Activated CD4-positive, alpha-beta memory T cell treated with anti-CD3 and anti-CD28 coated beads for 36 hours (primary cell): ENCODE results near the gene FLT3. TPM values are rescaled to one million over a fixed set of nuclear protein-coding genes. Genes with fewer than 3 reads are reported as not detected.
"Not testable (repeated sequence)": the region's sequence is repeated elsewhere in the genome, so short reads cannot be mapped to it uniquely, and the experiment has no call there.

ENCODE experiments used
- CTCF ChIA-PET: fragments of 350-600 bp; sonication (Branson Sonifier 250); formaldehyde crosslinking; loops from one replicate; lab custom pipeline; 2021; ENCODE audit warnings: antibody characterized with exemption, inconsistent platforms; lab: Charles Lee
- POLR2A ChIA-PET: fragments of 350-600 bp; sonication (Branson Sonifier 250); formaldehyde crosslinking; loops from one replicate; lab custom pipeline; 2021; ENCODE audit warnings: antibody characterized with exemption; lab: Charles Lee
- DNase-seq: peaks from one replicate; pipeline ENCODE4 v3.0.0-alpha.2; 2020
- H3K27ac Mint-ChIP-seq: one replicate; pipeline ENCODE4 v1.8.0; 2021; ENCODE audit warnings: mixed read lengths
- H3K27me3 Mint-ChIP-seq: one replicate; pipeline ENCODE4 v1.8.0; 2021; ENCODE audit warnings: mixed read lengths
- H3K36me3 Mint-ChIP-seq: one replicate; pipeline ENCODE4 v1.8.0; 2021; ENCODE audit warnings: mixed read lengths
- H3K4me1 Mint-ChIP-seq: one replicate; pipeline ENCODE4 v1.8.0; 2021; ENCODE audit warnings: low read depth, mixed read lengths
- H3K4me3 Mint-ChIP-seq: one replicate; pipeline ENCODE4 v1.8.0; 2021; ENCODE audit warnings: mild to moderate bottlenecking, mixed read lengths
- H3K9me3 Mint-ChIP-seq: one replicate; pipeline ENCODE4 v1.8.0; 2021; ENCODE audit warnings: mixed read lengths
- intact Hi-C: fragments of 100-400 bp; cut with micrococcal nuclease; formaldehyde crosslinking; loops from one replicate; pipeline ENCODE4 v1.15.1; 2023
- total RNA-seq, 2 experiments: library from RNA; stranded (reverse); gene quantifications; one replicate each; pipeline ENCODE4 v1.2.3, GENCODE V29; 2021

The FLT3 gene
- total RNA-seq, 2 experiments from 2014 or later, result not detected

DNA sequence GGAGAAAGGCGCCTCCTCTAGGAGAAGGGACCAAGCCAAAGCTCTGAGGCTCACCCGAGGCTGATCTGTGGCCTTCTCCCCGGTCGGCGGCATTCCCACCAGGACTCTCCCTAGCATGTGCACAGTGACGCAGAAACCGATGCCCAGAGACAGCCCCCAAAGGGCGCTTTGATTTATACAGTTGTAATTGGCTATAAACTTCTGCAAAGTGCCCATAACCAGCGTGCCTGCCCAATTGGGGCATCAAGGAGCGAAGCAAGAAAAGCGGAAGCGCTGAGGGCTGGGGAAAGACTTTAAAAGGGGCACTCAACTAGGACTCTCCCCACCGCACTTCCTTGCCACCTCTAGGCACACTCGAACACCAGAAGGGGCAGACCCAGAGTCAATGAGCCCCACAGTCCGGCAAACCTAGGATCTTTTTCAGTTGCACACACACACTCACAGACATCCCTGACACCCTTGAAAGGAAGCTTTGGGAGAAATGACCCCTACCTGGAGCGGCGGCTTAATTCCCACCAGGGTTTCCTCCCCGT, 133.1 kb downstream of the FLT3 start:
- ChIA-PET POLR2A (no interaction called here), CTCF (interaction anchor here (0.9 to 1.6 kb wide), 4 partner anchors 13 to 139 kb away, joined by 3 to 5 read pairs (median 4); no protein-coding TSS in a partner anchor)
- no peak for DNase-seq
- peaks cover 72% of the 10 kb centered on the region for H3K27me3 Mint-ChIP-seq
- no peaks in the 10 kb centered on the region for H3K36me3 Mint-ChIP-seq
- no peaks in the 10 kb centered on the region for H3K9me3 Mint-ChIP-seq
- H3K4me3 Mint-ChIP-seq, result no peak overlapping the region
- intact Hi-C loops, result no loop called here
- H3K4me1 Mint-ChIP-seq, result peaks cover 26% of the 10 kb centered on the region
- no peak overlapping the region for H3K27ac Mint-ChIP-seq

DNA sequence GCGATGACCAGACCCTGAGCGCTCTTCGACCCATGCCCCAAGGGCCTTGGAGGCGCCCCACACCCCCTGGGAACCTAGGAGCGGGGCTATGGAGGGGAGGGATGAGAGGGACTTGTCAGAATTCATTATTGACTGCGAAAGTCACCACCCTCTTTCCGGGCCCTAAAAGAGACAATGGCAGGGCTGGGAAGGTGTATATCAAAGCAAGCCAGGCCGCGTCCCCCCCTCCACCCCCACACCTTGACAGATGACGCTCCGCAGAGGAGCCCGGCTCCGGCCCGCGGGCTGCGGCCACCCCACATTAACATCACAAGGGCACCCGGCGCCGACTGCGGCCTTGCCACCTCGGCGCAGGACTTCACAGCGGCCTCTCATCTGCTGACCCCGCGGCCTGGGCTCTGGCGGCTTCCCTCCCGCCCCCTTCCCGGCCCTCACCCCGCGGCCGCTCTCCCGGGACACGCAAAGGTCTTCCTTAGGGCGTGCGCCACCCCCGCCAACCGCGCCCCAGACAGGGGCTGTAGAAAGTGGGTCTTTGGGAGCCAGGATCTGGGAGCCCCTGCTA, 133.7 kb downstream of the FLT3 start:
- CTCF ChIA-PET, result interaction anchor here (1.6 kb wide), 1 partner anchor 13 kb away, joined by 5 read pairs; no protein-coding TSS in a partner anchor
- intact Hi-C loops, result no loop called here
- no peaks in the 10 kb centered on the region for H3K9me3 Mint-ChIP-seq
- H3K36me3 Mint-ChIP-seq, result no peaks in the 10 kb centered on the region
- POLR2A ChIA-PET, result no interaction called here
- no peak for DNase-seq
- no peak overlapping the region for H3K27ac Mint-ChIP-seq
- peaks cover 26% of the 10 kb centered on the region for H3K4me1 Mint-ChIP-seq
- peaks cover 73% of the 10 kb centered on the region for H3K27me3 Mint-ChIP-seq
- H3K4me3 Mint-ChIP-seq, result no peak overlapping the region

DNA sequence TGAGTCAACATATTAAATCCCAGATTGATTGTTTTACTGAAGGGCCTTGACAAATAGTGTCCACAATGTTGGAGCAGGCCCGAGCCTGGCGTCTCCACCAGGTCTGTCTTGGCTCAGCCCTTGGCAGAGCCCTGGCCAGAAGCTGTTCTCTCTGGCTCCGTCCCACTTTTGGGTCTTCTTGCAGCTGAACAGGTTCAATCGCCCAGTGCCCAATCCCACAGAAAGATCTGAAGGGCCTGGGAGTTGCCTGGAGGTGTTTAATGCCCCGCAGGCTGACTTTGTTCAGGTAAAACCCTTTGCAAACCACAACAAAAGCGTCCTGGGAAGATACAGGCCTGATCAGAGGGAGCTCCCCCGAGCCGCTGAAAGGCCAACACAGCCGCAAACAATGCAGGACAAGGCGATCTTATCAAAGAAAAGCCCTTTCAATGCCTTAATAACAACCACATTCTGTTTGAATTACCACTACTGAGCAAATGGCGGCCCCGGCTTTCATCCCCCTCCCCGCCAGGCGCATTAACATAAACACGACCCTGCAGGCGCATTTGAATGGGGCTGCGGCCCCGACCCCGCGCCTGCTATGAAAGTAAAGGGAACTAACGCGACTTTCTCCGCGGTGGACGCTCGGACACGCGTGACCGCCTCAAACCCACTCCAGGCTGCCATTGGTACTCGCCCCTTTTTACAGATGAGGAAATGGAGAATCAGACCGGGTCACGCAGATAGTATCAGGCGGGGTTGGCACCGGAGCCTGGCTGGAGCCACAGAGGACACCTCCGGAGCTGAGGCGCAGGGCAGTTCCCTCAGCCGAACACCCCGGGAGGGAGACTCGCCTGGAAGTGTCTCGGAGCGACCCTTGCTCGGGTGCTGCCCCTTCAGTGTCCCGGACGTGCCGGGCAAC, 134.4 kb downstream of the FLT3 start:
- POLR2A ChIA-PET, result no interaction called here
- Mint-ChIP-seq H3K27ac (no peak overlapping the region), H3K36me3 (no peaks in the 10 kb centered on the region), H3K4me1 (peaks cover 27% of the 10 kb centered on the region), H3K27me3 (peaks cover 69% of the 10 kb centered on the region), H3K9me3 (no peaks in the 10 kb centered on the region), H3K4me3 (no peak overlapping the region)
- DNase-seq, result no peak
- intact Hi-C loops, result no loop called here
- CTCF ChIA-PET, result interaction anchor here (2.0 kb wide), 1 partner anchor 13 kb away, joined by 8 read pairs; no protein-coding TSS in a partner anchor

DNA sequence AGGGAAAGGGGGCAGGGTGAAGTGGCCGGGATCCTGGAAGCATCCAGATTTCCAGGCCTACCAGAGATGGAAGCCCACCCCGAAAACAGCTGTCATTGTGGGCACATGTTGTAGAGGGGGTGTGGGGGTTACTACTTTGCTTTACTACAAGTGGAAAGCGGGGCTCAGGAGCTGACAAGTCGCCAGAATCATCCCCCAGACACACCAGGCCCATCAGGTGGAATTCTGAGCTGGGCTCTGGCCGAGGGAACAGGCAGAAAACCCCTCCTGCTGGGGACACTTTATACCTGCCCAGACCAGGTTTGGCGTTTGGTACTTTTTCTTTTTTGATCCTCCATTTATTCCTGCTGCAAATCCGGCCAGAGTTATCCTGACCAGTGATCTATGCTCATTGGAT, 135.0 kb downstream of the FLT3 start:
- H3K36me3 Mint-ChIP-seq, result no peaks in the 10 kb centered on the region

DNA sequence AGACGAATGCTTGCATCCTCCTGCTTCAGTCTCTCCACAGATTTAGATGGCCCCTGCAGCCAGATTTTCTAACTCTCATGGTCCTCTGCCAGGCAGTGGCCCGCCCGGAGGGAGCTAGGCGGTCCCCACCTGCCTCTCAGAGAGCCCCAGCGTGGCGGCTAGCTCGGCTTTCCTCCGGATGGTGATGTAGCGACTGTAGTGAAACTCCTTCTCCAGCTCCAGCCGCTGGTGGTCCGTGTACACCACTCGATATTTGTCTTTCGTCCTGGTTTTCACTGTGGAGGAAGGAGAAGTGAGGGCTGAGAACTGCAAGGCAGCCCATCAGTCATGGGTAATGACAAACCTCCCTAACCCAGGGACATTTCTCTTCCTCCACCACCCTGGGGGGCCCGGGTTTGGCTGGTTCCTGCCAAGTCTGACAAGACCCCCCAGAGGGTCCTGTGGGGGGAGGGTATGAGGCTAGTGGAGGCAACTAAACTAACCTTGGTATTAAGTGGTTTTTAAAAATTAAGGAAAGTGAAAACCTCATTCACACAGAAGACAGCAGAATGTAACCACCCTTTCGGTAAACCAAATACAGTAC, 135.5 kb downstream of the FLT3 start:
- Mint-ChIP-seq H3K36me3 (no peaks in the 10 kb centered on the region), H3K4me1 (peaks cover 31% of the 10 kb centered on the region), H3K4me3 (no peak overlapping the region), H3K27ac (no peak overlapping the region), H3K9me3 (no peaks in the 10 kb centered on the region), H3K27me3 (peaks cover 67% of the 10 kb centered on the region)
- no peak for DNase-seq
- ChIA-PET CTCF (interaction anchor here (2.0 kb wide), 1 partner anchor 12 kb away, joined by 8 read pairs; no protein-coding TSS in a partner anchor), POLR2A (no interaction called here)
- intact Hi-C loops, result no loop called here

More for the DNA sequence above, 135.0 kb downstream of the FLT3 start:
- peaks cover 66% of the 10 kb centered on the region for H3K27me3 Mint-ChIP-seq
- peaks cover 27% of the 10 kb centered on the region for H3K4me1 Mint-ChIP-seq
- no peak for DNase-seq
- ChIA-PET POLR2A (no interaction called here), CTCF (interaction anchor here (2.0 kb wide), 1 partner anchor 12 kb away, joined by 8 read pairs; no protein-coding TSS in a partner anchor)
- no peak overlapping the region for H3K4me3 Mint-ChIP-seq
- H3K27ac Mint-ChIP-seq, result no peak overlapping the region
- no peaks in the 10 kb centered on the region for H3K9me3 Mint-ChIP-seq
- intact Hi-C loops, result no loop called here

DNA sequence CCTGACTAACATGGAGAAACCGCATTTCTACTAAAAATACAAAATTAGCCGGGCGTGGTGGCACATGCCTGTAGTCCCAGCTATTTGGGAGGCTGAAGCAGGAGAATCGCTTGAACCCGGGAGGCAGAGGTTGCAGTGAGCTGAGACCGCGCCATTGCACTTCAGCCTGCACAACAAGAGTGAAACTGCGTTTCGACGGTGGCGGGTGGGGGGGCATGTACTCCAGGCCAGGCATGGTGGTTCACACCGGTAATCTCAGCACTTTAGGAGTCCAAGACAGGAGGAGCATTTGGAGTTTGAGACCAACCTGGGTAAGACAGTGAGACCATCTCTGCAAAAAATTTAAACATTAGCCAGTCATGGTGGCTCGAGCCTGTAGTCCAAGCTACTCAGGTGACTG, 136.2 kb downstream of the FLT3 start:
- CTCF ChIA-PET, result interaction anchor here (2.0 kb wide), 1 partner anchor 11 kb away, joined by 8 read pairs; no protein-coding TSS in a partner anchor
- H3K36me3 Mint-ChIP-seq, H3K27ac Mint-ChIP-seq, DNase-seq, intact Hi-C loops, H3K9me3 Mint-ChIP-seq, POLR2A ChIA-PET, H3K4me3 Mint-ChIP-seq: not testable (repeated sequence)
- Mint-ChIP-seq H3K27me3 (peaks cover 65% of the 10 kb centered on the region), H3K4me1 (peaks cover 27% of the 10 kb centered on the region)

DNA sequence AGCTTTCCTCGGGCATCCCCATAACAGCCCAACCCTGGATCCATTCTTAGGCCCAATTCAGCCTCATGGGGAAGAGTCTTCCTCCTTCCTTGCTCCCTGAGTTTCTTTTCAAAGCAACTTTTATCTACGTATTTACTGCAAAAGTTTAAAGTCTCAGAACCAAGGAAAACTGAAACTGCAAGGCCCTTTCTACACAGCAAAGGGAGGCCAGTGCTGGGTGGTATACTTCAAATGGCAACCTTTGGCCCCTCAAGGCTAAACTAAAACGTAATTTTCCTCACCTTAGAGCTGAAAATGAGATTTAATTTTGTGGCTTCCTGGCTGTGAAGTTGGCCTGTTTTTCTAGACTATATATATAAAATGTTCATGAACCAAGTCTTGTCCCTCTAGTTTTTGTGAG, 136.9 kb downstream of the FLT3 start:
- intact Hi-C loops, result no loop called here
- Mint-ChIP-seq H3K27me3 (peaks cover 68% of the 10 kb centered on the region), H3K4me1 (peaks cover 25% of the 10 kb centered on the region), H3K4me3 (no peak overlapping the region), H3K9me3 (no peaks in the 10 kb centered on the region), H3K36me3 (no peaks in the 10 kb centered on the region), H3K27ac (no peak overlapping the region)
- ChIA-PET POLR2A (no interaction called here), CTCF (no interaction called here)
- no peak for DNase-seq

DNA sequence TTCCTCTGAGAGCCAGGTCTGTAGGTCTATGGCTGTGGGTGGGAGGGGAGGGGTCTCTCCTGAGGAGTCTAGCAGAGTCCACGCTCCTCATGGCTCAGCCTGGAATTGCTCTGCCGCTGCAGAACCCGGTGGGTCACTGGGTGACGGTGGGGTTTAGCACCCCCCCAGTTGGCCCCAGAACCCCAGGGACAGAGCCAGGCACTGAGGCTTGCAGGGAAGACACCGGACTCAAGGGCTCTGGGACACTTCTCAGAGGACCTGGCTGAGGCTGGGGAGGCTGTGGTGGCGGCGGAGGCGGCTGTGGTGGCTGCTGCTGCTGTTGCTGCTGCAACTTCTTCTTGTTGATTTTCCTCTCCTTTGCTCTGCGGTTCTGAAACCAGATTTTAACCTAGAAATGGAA, 137.4 kb downstream of the FLT3 start:
- peaks cover 68% of the 10 kb centered on the region for H3K27me3 Mint-ChIP-seq
- no peaks in the 10 kb centered on the region for H3K9me3 Mint-ChIP-seq
- no peaks in the 10 kb centered on the region for H3K36me3 Mint-ChIP-seq
- H3K4me3 Mint-ChIP-seq, result no peak overlapping the region
- DNase-seq, result no peak
- intact Hi-C loops, result no loop called here
- no peak overlapping the region for H3K27ac Mint-ChIP-seq
- H3K4me1 Mint-ChIP-seq, result peaks cover 24% of the 10 kb centered on the region
- ChIA-PET POLR2A (interaction anchor here (0.9 kb wide), 1 partner anchor 15 kb away, joined by 3 read pairs; no protein-coding TSS in a partner anchor), CTCF (no interaction called here)

DNA sequence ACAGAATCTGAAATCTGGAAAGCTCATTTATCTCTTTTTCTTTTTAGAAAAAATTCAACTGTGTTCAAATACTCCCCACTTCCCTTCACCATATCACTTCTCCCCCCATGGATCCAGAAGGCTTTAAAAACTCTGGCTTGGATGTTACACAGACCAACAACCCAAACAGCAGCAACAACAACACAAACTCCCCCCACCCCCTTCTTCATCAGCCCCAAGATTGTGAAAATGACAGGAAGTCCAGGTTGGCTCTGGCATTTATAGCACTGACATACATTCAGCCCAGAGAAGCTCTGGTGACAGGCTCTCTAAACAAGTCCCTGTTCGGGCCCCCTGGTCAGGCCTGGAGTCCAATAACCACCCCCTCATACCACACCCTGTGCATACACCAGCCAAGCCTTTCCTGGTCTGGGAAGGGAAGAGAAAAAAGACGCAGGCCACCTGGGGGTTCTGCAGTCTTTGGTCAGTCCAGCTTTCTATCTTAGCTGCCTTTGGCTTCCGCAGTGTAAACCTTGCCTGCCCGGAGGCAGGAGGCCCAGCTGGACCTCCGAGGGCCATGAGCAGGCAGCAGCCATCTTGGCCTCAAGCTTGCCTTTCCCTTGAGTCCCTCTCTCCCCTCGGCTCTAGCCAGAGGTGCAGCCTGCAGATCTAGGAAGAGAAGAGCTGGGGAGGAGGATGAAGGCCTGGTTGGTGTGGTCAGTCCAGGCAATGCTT, 138.1 kb downstream of the FLT3 start:
- CTCF ChIA-PET, result interaction anchor here (1.0 to 1.8 kb wide), 3 partner anchors 9 to 132 kb away, joined by 3 to 5 read pairs (median 4); no protein-coding TSS in a partner anchor
- no peak overlapping the region for H3K27ac Mint-ChIP-seq
- no peaks in the 10 kb centered on the region for H3K36me3 Mint-ChIP-seq
- H3K4me1 Mint-ChIP-seq, result peaks cover 17% of the 10 kb centered on the region
- H3K27me3 Mint-ChIP-seq, result peaks cover 64% of the 10 kb centered on the region
- POLR2A ChIA-PET, result interaction anchor here (0.9 kb wide), 1 partner anchor 16 kb away, joined by 3 read pairs; no protein-coding TSS in a partner anchor
- DNase-seq, result no peak
- no peaks in the 10 kb centered on the region for H3K9me3 Mint-ChIP-seq
- H3K4me3 Mint-ChIP-seq, result no peak overlapping the region
- intact Hi-C loops, result no loop called here

DNA sequence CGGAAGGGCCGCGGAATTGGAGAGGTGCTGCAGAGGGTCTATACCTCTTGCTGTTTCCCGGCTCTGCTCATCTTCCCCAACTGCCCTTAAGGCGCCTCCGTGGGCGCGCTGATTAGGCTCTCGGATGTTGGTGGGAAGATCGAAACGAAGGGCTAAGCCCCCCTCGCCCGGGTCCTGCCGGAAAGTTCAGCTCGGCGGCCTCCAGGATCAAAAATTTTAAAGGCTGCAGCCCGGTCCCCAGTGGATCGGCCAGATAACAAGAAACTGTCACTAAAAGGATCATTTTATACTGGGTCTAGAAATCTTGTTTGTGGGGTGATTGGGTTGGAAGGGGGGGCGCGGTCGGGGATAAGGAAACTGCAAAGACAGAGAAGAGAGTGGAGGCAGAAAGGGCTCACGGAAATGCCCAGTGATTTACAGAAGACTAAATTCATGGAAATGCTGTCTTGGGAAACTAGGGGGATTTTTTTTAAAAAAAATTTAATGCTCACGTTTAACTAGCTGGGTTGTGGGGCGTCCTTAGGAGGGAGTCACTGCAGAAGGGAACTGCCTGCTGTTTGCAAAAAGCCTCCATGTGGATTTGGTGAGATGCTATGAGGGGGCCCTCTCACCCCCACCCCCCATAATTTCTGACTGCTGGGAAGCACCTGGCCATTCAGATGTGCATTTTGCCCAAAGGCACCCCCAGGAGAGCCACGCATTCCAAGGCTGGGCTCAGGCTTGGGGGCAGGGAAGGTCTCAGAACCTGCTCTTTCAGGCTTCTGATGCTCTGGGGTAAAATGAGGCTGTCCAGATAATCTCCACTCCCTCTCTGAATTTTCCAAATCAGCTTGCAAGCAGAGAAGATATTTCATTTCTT, 138.9 kb downstream of the FLT3 start:
- ChIA-PET POLR2A (no interaction called here), CTCF (interaction anchor here (1.0 to 2.8 kb wide), 7 partner anchors 8 to 135 kb away, joined by 3 to 21 read pairs (median 4); no protein-coding TSS in a partner anchor)
- Mint-ChIP-seq H3K27me3 (peaks cover 64% of the 10 kb centered on the region), H3K4me3 (no peak overlapping the region), H3K9me3 (no peaks in the 10 kb centered on the region), H3K27ac (no peak overlapping the region), H3K4me1 (peaks cover 14% of the 10 kb centered on the region), H3K36me3 (no peaks in the 10 kb centered on the region)
- DNase-seq, result no peak
- intact Hi-C loops, result no loop called here
